ENCODE measurements around the gene RHD. TPM values are rescaled to one million over a fixed set of nuclear protein-coding genes. Genes with fewer than 3 reads are reported as not detected.

RHD gene
- total RNA-seq, 1 experiment from 2014 or later = 1.3 TPM

- peaks cover 15 to 50% (median 44%) of the 10 kb centered on the region in 3 experiments; a peak in 6 of 7 replicates for H3K36me3 Mint-ChIP-seq (ENCODE audit: insufficient read depth in 1 of 3, low read depth in 3 of 3)
- Histone ChIP-seq H3T11ph (ENCODE audit: low read length) (no peak within 1 kb of the TSS), H3K9ac (ENCODE audit: extremely low read depth, insufficient read length, low read length) (peak within 1 kb of the TSS; percentile 75), H2BK20ac (ENCODE audit: low read depth, low read length, poor library complexity, severe bottlenecking) (no peak within 1 kb of the TSS), H3K23ac (ENCODE audit: insufficient read length, low read depth, low read length) (no peak within 1 kb of the TSS), H3K18ac (ENCODE audit: insufficient read length, low read depth, low read length) (peak within 1 kb of the TSS; percentile 80), H3K56ac (ENCODE audit: insufficient read length, low read depth, low read length) (no peak within 1 kb of the TSS), H3K14ac (ENCODE audit: insufficient read depth, low read length) (peak within 1 kb of the TSS; percentile 93), H3K4ac (ENCODE audit: low read depth, low read length) (no peak within 1 kb of the TSS), H2AFZ (ENCODE audit: low read length) (no peak within 1 kb of the TSS), H2BK12ac (ENCODE audit: insufficient read length, low read depth, low read length) (no peak within 1 kb of the TSS), H4K91ac (ENCODE audit: insufficient read length, low read depth, low read length) (no peak within 1 kb of the TSS), H3K79me2 (ENCODE audit: insufficient read depth, low read length) (no peaks in the 10 kb centered on the region), H3K4me1 (ENCODE audit: insufficient read depth, low read length) (no peaks in the 10 kb centered on the region), H2BK120ac (ENCODE audit: low read depth, low read length, poor library complexity, severe bottlenecking) (no peak within 1 kb of the TSS), H3K27me3 (ENCODE audit: insufficient read depth, low read length) (no peaks in the 10 kb centered on the region), H3K79me1 (ENCODE audit: insufficient read depth, low read depth, low read length, poor library complexity, severe bottlenecking) (peaks cover 5% of the 10 kb centered on the region), H3K4me2 (ENCODE audit: insufficient read depth, insufficient read length, low read length) (peak within 1 kb of the TSS; percentile 99), H4K5ac (ENCODE audit: insufficient read length, low read depth, low read length) (peak within 1 kb of the TSS; percentile 34), H2AK5ac (ENCODE audit: insufficient read length, low read length) (no peak within 1 kb of the TSS), H4K8ac (replicated peaks; ENCODE audit: insufficient read length, low read depth, low read length) (no peak within 1 kb of the TSS), H2BK5ac (ENCODE audit: insufficient read length, low read length) (no peak within 1 kb of the TSS), H4K20me1 (ENCODE audit: control insufficient read depth, insufficient read depth, insufficient read length) (no peaks in the 10 kb centered on the region), H2BK15ac (ENCODE audit: low read depth, low read length) (no peak within 1 kb of the TSS), H3K23me2 (ENCODE audit: insufficient read length, low read depth, low read length, poor library complexity, severe bottlenecking) (peaks cover 4% of the 10 kb centered on the region), H3K9me3 (ENCODE audit: control insufficient read depth, low read depth, low read length) (no peaks in the 10 kb centered on the region), H3K27ac (ENCODE audit: insufficient read length, low read depth, low read length) (peak within 1 kb of the TSS; percentile 66)
- peak; percentile 94 for DNase-seq
- no peak within 1 kb of the TSS for H3K4me3 Mint-ChIP-seq
- no peak within 1 kb of the TSS; a peak in 4 of 7 replicates for H3K27ac Mint-ChIP-seq
- WGBS (ENCODE audit: extremely low coverage, insufficient read length, low lambda C conversion rate) = no CpG with 5 or more reads among the region's 54 CpGs
- no peaks in the 10 kb centered on the region for H3K9me3 Mint-ChIP-seq
- TF ChIP-seq CTCF (conservative IDR thresholded peaks at IDR 0.05) = no peak
- no peaks in the 10 kb centered on the region for H3K27me3 Mint-ChIP-seq (ENCODE audit: low read depth)
- H3K4me1 Mint-ChIP-seq = peaks cover 13 to 15% of the 10 kb centered on the region in 2 experiments
Measured at GRCh38 chr1:25232027-25232865, 40.1 kb upstream of the RHD start, which contains the start of gene SYF2. TSS of gene SYF2 (minus strand) at chr1:25232502. CDS start at chr1:25232467, 35 bp downstream.
